Brain microvascular endothelial cell (primary cell): ENCODE results near the gene MRPL4.

Experiments
- DNase-seq: peaks from one replicate; pipeline ENCODE4 v3.0.0-alpha.2; 2020
- H3K27ac ChIP-seq: fragments of 250-450 bp; sonication (Bioruptor Pico); 2 replicates; pipeline ENCODE4 v1.5.1; 2020; ENCODE audit warnings: mild to moderate bottlenecking, moderate library complexity
- H3K27me3 ChIP-seq: fragments of 250-450 bp; sonication (Bioruptor Pico); replicated peaks from 2 replicates; pipeline ENCODE4 v1.5.1; 2020; ENCODE audit warnings: mild to moderate bottlenecking
- H3K36me3 ChIP-seq: fragments of 250-450 bp; sonication (Bioruptor Pico); replicated peaks from 2 replicates; pipeline ENCODE4 v1.5.1; 2020; ENCODE audit warnings: mild to moderate bottlenecking
- H3K4me3 ChIP-seq: 2 replicates; pipeline ENCODE4 v1.5.1; 2011; ENCODE audit warnings: low read depth, mild to moderate bottlenecking, control low read depth, low read length, moderate library complexity
- in situ Hi-C: cut with HindIII; loops from 2 replicates; pipeline ENCODE4 v1.10.0; 2017; ENCODE audit warnings: low sequenced_read_pairs, low pct_ligation_motif_present
- TF ChIP-seq, protein P1 (sequence below): IDR thresholded peaks from 2 replicates; pipeline ENCODE4 v1.5.1; 2011; ENCODE audit warnings: low read depth, mild to moderate bottlenecking, moderate library complexity, low read length, control low read depth, inconsistent platforms; ENCODE audit errors: missing control alignments

The MRPL4 gene

DNA sequence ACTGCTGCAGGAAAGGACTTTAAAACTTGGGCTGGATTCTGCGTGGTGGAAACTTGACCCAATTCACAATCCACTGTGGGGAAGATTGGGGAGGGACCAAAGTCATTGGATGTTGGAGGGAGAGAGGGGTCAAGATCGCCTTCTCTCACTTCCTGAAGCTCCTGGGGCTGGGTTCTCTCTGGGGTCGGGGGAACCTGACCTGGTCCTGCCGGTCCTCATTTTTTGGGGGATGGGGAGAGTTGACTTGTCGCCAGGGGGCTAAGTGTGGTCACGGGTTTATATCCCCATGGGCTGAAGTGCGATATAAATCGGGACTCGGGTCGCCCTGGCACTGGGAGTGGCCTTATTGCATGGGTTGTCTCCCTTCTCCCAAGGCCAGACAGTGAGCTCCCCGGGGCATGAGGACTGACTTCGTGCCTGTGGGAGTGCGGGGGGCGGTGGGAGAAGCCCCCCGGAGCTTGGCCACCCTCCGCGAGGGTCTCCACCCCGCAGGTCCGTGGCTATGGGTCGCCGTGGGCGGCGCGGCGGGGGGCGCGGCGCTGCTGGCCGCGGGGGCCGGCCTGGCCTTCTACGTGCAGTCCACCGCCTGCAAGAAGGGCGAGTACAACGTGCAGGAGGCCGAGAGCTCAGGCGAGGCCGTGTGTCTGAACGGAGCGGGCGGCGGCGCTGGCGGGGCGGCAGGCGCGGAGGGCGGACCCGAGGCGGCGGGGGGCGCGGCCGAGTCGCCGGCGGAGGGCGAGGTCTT, 44.0 kb downstream of the MRPL4 start:
- no peaks in the 10 kb centered on the region for H3K36me3 ChIP-seq
- in situ Hi-C loops = no loop called here
- no peak overlapping the region for H3K27ac ChIP-seq
- TF ChIP-seq, protein P1, sequence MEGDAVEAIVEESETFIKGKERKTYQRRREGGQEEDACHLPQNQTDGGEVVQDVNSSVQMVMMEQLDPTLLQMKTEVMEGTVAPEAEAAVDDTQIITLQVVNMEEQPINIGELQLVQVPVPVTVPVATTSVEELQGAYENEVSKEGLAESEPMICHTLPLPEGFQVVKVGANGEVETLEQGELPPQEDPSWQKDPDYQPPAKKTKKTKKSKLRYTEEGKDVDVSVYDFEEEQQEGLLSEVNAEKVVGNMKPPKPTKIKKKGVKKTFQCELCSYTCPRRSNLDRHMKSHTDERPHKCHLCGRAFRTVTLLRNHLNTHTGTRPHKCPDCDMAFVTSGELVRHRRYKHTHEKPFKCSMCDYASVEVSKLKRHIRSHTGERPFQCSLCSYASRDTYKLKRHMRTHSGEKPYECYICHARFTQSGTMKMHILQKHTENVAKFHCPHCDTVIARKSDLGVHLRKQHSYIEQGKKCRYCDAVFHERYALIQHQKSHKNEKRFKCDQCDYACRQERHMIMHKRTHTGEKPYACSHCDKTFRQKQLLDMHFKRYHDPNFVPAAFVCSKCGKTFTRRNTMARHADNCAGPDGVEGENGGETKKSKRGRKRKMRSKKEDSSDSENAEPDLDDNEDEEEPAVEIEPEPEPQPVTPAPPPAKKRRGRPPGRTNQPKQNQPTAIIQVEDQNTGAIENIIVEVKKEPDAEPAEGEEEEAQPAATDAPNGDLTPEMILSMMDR = no peak
- no peak overlapping the region for H3K4me3 ChIP-seq
- H3K27me3 ChIP-seq = peaks cover 48% of the 10 kb centered on the region
- no peak for DNase-seq

DNA sequence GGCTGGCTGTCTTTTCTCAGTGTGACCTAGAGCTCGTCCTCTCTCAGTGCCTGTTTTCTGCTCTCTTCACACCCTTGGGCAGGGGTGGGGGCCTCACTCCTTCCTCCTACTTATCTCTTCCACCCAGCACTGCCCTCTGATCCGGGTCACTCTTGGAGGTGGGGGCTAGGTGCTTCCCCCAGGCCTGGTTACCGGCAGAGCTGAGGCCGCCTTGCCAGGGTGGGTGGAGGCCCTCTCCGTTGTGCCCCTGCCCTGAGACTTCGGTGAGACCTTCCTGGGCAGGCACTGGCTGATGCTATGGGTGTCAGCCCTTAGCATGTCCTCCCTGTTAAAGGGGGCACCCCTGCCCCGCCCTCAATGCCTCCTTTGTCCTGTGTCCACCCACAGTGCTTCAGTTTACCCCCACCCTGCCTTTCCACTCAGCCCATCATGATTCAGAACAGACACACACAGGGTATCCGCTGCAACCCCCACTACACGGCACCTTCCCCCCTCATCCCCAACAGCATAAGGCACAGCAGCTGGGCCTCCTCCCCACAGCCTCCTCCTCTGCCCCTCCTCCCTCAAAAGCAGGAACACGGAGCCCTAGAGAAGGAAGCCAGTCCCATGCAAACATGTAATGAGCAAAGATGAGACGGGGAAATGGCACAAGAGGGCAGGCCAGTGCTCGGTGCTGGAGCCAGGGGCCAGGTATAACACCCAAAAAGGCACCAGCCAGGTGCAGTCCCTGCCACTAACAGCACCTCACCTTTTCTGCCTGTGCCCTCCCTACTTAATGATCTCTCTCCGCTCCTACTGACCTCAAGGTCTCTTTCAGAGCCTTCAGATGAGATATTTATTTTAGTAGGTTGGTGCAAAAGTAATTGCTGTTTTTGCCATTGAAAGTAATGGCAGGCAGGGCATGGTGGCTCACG, 47.8 kb downstream of the MRPL4 start:
- no peaks in the 10 kb centered on the region for H3K36me3 ChIP-seq
- in situ Hi-C loops = no loop called here
- peaks cover 14% of the 10 kb centered on the region for H3K27me3 ChIP-seq
- TF ChIP-seq, protein P1 = no peak
- no peak for DNase-seq
- H3K27ac ChIP-seq = no peak overlapping the region
- no peak overlapping the region for H3K4me3 ChIP-seq

DNA sequence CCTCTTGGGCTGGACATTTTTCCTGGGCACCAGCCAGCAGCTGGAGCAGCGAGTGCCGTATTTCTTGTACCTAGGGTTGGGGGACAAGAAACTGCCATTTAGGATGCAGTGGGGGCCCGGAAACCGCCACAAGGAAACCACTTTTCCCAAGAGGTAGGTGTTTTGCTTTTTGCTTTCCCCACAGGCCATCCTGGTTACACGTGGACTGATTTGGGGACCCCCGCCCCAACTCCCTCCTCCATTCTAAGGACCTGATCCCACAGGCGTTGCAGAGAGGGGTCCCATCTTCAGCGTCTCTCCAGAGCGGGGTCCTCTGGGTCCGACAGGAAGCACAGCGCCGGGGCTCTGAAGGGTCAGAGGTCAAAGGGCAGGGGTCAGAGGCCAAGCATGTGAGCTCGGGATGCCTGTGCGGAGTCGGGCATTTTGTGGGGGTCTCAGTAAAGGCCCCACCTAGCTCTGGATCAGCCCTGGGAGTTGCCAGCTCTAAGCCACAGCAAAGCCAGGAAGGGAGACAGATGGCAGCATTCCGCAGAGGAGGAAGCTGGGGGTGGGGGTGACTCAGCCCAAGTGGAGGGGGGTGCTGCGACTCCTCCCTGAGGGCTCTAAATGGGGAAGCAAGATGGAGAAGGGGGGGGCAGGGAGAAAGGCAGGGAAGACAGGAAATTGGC, 53.3 kb downstream of the MRPL4 start:
- H3K27ac ChIP-seq = no peak overlapping the region
- no peak overlapping the region for H3K4me3 ChIP-seq
- H3K27me3 ChIP-seq = no peaks in the 10 kb centered on the region
- H3K36me3 ChIP-seq = peaks cover 4% of the 10 kb centered on the region
- TF ChIP-seq, protein P1 = no peak
- peak; percentile 40 for DNase-seq
- in situ Hi-C loops = no loop called here

DNA sequence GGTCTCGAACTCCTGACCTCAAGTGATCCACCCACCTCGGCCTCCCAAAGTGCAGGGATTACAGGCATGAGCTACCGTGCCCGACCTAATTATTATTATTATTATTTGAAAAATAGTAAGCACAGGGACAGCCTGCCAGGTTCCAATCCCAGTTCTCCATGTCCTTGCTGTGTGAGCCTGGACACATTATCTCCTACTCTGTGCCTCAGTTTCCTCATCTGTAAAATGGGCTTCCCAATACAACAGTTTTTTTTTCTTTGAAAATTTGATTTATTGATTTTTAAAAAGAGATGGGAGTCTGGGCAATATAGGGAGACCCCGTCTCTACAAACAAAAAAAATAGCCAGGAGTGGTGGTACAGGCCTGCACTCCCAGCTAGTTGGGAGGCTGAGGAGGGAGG, 54.3 kb downstream of the MRPL4 start:
- in situ Hi-C loops = no loop called here
- DNase-seq = no peak
- H3K36me3 ChIP-seq = peaks cover 5% of the 10 kb centered on the region
- no peaks in the 10 kb centered on the region for H3K27me3 ChIP-seq
- no peak overlapping the region for H3K4me3 ChIP-seq
- no peak overlapping the region for H3K27ac ChIP-seq
- TF ChIP-seq, protein P1 = no peak

DNA sequence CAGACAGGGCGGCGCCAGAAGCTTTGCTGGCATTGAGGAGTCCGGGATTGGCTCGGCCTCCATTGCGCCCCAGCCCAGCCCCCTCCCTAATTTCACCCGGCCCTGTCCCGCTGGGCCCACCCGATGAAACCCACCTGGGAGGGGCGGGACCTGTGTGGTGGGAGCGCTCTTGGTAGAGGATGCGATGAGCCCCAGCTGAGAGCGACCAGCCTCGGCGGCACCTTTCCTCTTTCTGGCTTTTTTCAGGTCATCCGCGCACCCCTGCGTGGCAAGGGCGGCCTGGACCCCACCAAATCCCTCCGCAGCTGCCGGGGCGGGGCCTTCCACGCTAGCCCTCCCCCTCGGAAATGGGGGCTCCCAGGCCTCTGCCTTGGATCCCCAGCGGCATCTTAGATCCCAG, 57.4 kb downstream of the MRPL4 start, which contains the start of gene ZGLP1:
ZGLP1 (minus strand) TSS at position 393 of the 400 bp plus-strand sequence.
- in situ Hi-C loops = no loop called here
- no peak for DNase-seq
- Histone ChIP-seq H3K36me3 (peaks cover 5% of the 10 kb centered on the region), H3K27me3 (no peaks in the 10 kb centered on the region), H3K4me3 (no peak within 1 kb of the TSS), H3K27ac (no peak within 1 kb of the TSS)
- TF ChIP-seq, protein P1 = no peak
